ENCODE results near the gene IL20.
"Not testable (repeated sequence)": the region's sequence is repeated elsewhere in the genome, so short reads cannot be mapped to it uniquely, and the experiment has no call there.

The IL20 gene

GRCh38 chr1:206843626-206844025 lies 21.8 kb upstream of the IL20 start:
- no peak for DNase-seq

- DNase-seq = no peak
Observed at GRCh38 chr1:206846487-206846886, 18.9 kb upstream of the IL20 start.

- no peak for DNase-seq
Observed at GRCh38 chr1:206847337-206847834, 18.0 kb upstream of the IL20 start.

- DNase-seq = no peak
Observed at GRCh38 chr1:206847946-206848345, 17.5 kb upstream of the IL20 start.

GRCh38 chr1:206850401-206850800 lies 15.0 kb upstream of the IL20 start:
- no peak for DNase-seq

GRCh38 chr1:206851341-206852010 lies 13.9 kb upstream of the IL20 start:
- DNase-seq = no peak

GRCh38 chr1:206852662-206853061 lies 12.8 kb upstream of the IL20 start:
- not testable (repeated sequence) for DNase-seq

GRCh38 chr1:206853696-206854095 lies 11.7 kb upstream of the IL20 start:
- not testable (repeated sequence) for DNase-seq

- DNase-seq = no peak
Observed at GRCh38 chr1:206854401-206855129, 10.9 kb upstream of the IL20 start.

- no peak for DNase-seq
Observed at GRCh38 chr1:206855859-206856258, 9.6 kb upstream of the IL20 start.

GRCh38 chr1:206856674-206857464 lies 8.6 kb upstream of the IL20 start:
- no peak for DNase-seq

- DNase-seq = no peak
Observed at GRCh38 chr1:206859082-206859521, 6.3 kb upstream of the IL20 start.

GRCh38 chr1:206860165-206860564 lies 5.3 kb upstream of the IL20 start:
- no peak for DNase-seq

GRCh38 chr1:206863266-206863665 lies 2.2 kb upstream of the IL20 start:
- DNase-seq = no peak

GRCh38 chr1:206866062-206866461 lies 639 bp downstream of the IL20 start:
- no peak for DNase-seq

- DNase-seq = no peak
Observed at GRCh38 chr1:206867239-206867638, 1.8 kb downstream of the IL20 start.

- DNase-seq = no peak
Observed at GRCh38 chr1:206867716-206868115, 2.3 kb downstream of the IL20 start.

GRCh38 chr1:206868264-206868663 lies 2.8 kb downstream of the IL20 start:
- no peak for DNase-seq

- no peak for DNase-seq
Observed at GRCh38 chr1:206872139-206872538, 6.7 kb downstream of the IL20 start.

GRCh38 chr1:206873603-206874188 lies 8.3 kb downstream of the IL20 start:
- no peak for DNase-seq

GRCh38 chr1:206875752-206876377 lies 10.4 kb downstream of the IL20 start:
- no peak for DNase-seq

GRCh38 chr1:206878456-206878855 lies 13.0 kb downstream of the IL20 start:
- no peak for DNase-seq

- DNase-seq = no peak
Observed at GRCh38 chr1:206880314-206880713, 14.9 kb downstream of the IL20 start.

Data from femur (tissue), 1 donor.